ENCODE data around the gene NOTCH2. TPM values are rescaled to one million over a fixed set of nuclear protein-coding genes. Genes with fewer than 3 reads are reported as not detected.
"Not testable (repeated sequence)": the region's sequence is repeated elsewhere in the genome, so short reads cannot be mapped to it uniquely, and the experiment has no call there.

The NOTCH2 gene
- total RNA-seq, 2 experiments from 2014 or later = 78.0 to 89.2 TPM

GRCh38 chr1:119977113-119977736, 92.2 kb downstream of the NOTCH2 start:
- peaks cover 18% of the 10 kb centered on the region for H3K4me1 Mint-ChIP-seq
- H3K4me3 Mint-ChIP-seq; ATAC-seq (ENCODE audit: low read depth); POLR2A ChIA-PET; H3K27me3 Mint-ChIP-seq; H3K9me3 Mint-ChIP-seq; DNase-seq: not testable (repeated sequence)
- H3K36me3 Mint-ChIP-seq = peaks cover 30% of the 10 kb centered on the region
- H3K27ac Mint-ChIP-seq = peak overlapping the region; percentile 33

- Mint-ChIP-seq H3K4me1 (peaks cover 16% of the 10 kb centered on the region), H3K36me3 (peaks cover 37% of the 10 kb centered on the region)
- ATAC-seq (ENCODE audit: low read depth); H3K27ac Mint-ChIP-seq; H3K27me3 Mint-ChIP-seq; H3K4me3 Mint-ChIP-seq; DNase-seq; H3K9me3 Mint-ChIP-seq: not testable (repeated sequence)
- POLR2A ChIA-PET = interaction anchor here (0.7 kb wide), 1 partner anchor 165 kb away, joined by 5 read pairs; the partner anchor contains the start of gene REG4
Observed at GRCh38 chr1:119975582-119976254, 93.7 kb downstream of the NOTCH2 start.

GRCh38 chr1:119975006-119975405, 94.5 kb downstream of the NOTCH2 start:
- Mint-ChIP-seq H3K36me3 (peaks cover 41% of the 10 kb centered on the region), H3K4me1 (peaks cover 16% of the 10 kb centered on the region), H3K4me3 (no peak overlapping the region), H3K27ac (no peak overlapping the region), H3K27me3 (no peaks in the 10 kb centered on the region), H3K9me3 (no peaks in the 10 kb centered on the region)
- DNase-seq = no peak
- POLR2A ChIA-PET = no interaction called here
- no peak for ATAC-seq (ENCODE audit: low read depth)

- Mint-ChIP-seq H3K9me3 (no peaks in the 10 kb centered on the region), H3K4me1 (peaks cover 15% of the 10 kb centered on the region), H3K27me3 (no peaks in the 10 kb centered on the region), H3K36me3 (peaks cover 40% of the 10 kb centered on the region), H3K4me3 (no peak overlapping the region), H3K27ac (no peak overlapping the region)
- POLR2A ChIA-PET = no interaction called here
- no peak for DNase-seq
- no peak for ATAC-seq (ENCODE audit: low read depth)
Observed at GRCh38 chr1:119974013-119974412, 95.4 kb downstream of the NOTCH2 start.

GRCh38 chr1:119971710-119972570, 97.5 kb downstream of the NOTCH2 start:
- H3K27me3 Mint-ChIP-seq = no peaks in the 10 kb centered on the region
- peaks cover 16% of the 10 kb centered on the region for H3K4me1 Mint-ChIP-seq
- no peak overlapping the region for H3K27ac Mint-ChIP-seq
- no peaks in the 10 kb centered on the region for H3K9me3 Mint-ChIP-seq
- ATAC-seq (ENCODE audit: low read depth) (no peak), DNase-seq (no peak)
- H3K36me3 Mint-ChIP-seq = peaks cover 42% of the 10 kb centered on the region
- no peak overlapping the region for H3K4me3 Mint-ChIP-seq
- POLR2A ChIA-PET = no interaction called here

GRCh38 chr1:119968601-119969000, 100.9 kb downstream of the NOTCH2 start:
- no peak for DNase-seq
- POLR2A ChIA-PET = no interaction called here
- no peaks in the 10 kb centered on the region for H3K9me3 Mint-ChIP-seq
- peaks cover 46% of the 10 kb centered on the region for H3K36me3 Mint-ChIP-seq
- H3K4me1 Mint-ChIP-seq = peaks cover 10% of the 10 kb centered on the region
- no peak overlapping the region for H3K4me3 Mint-ChIP-seq
- ATAC-seq (ENCODE audit: low read depth) = no peak
- H3K27me3 Mint-ChIP-seq = no peaks in the 10 kb centered on the region
- H3K27ac Mint-ChIP-seq = no peak overlapping the region

GRCh38 chr1:119968068-119968492, 101.4 kb downstream of the NOTCH2 start:
- no peak overlapping the region for H3K4me3 Mint-ChIP-seq
- peak overlapping the region; percentile 57 for H3K27ac Mint-ChIP-seq
- H3K36me3 Mint-ChIP-seq = peaks cover 46% of the 10 kb centered on the region
- POLR2A ChIA-PET = no interaction called here
- no peaks in the 10 kb centered on the region for H3K27me3 Mint-ChIP-seq
- no peaks in the 10 kb centered on the region for H3K9me3 Mint-ChIP-seq
- peaks cover 10% of the 10 kb centered on the region for H3K4me1 Mint-ChIP-seq
- peak; percentile 96 for ATAC-seq (ENCODE audit: low read depth)
- peak; percentile 78 for DNase-seq

- H3K27me3 Mint-ChIP-seq = no peaks in the 10 kb centered on the region
- no peaks in the 10 kb centered on the region for H3K9me3 Mint-ChIP-seq
- no peak overlapping the region for H3K27ac Mint-ChIP-seq
- ATAC-seq (ENCODE audit: low read depth) (no peak), DNase-seq (no peak)
- H3K4me1 Mint-ChIP-seq = peaks cover 11% of the 10 kb centered on the region
- no peak overlapping the region for H3K4me3 Mint-ChIP-seq
- peaks cover 50% of the 10 kb centered on the region for H3K36me3 Mint-ChIP-seq
- POLR2A ChIA-PET = no interaction called here
Observed at GRCh38 chr1:119966681-119967080, 102.8 kb downstream of the NOTCH2 start.

- Mint-ChIP-seq H3K36me3 (peaks cover 44% of the 10 kb centered on the region), H3K4me3 (no peak overlapping the region), H3K27ac (no peak overlapping the region), H3K9me3 (no peaks in the 10 kb centered on the region), H3K4me1 (peaks cover 9% of the 10 kb centered on the region), H3K27me3 (no peaks in the 10 kb centered on the region)
- POLR2A ChIA-PET = no interaction called here
- no peak for DNase-seq
- ATAC-seq (ENCODE audit: low read depth) = no peak
Observed at GRCh38 chr1:119966020-119966419, 103.4 kb downstream of the NOTCH2 start.

- ATAC-seq (ENCODE audit: low read depth) (no peak), DNase-seq (no peak)
- H3K27ac Mint-ChIP-seq = no peak overlapping the region
- no peaks in the 10 kb centered on the region for H3K9me3 Mint-ChIP-seq
- POLR2A ChIA-PET = no interaction called here
- H3K4me3 Mint-ChIP-seq = no peak overlapping the region
- peaks cover 9% of the 10 kb centered on the region for H3K4me1 Mint-ChIP-seq
- peaks cover 41% of the 10 kb centered on the region for H3K36me3 Mint-ChIP-seq
- H3K27me3 Mint-ChIP-seq = no peaks in the 10 kb centered on the region
Observed at GRCh38 chr1:119964673-119965363, 104.6 kb downstream of the NOTCH2 start.

GRCh38 chr1:119962296-119962968, 107.0 kb downstream of the NOTCH2 start:
- Mint-ChIP-seq H3K27me3 (no peaks in the 10 kb centered on the region), H3K4me3 (no peak overlapping the region), H3K9me3 (no peaks in the 10 kb centered on the region), H3K36me3 (peaks cover 43% of the 10 kb centered on the region), H3K27ac (no peak overlapping the region), H3K4me1 (peaks cover 3% of the 10 kb centered on the region)
- DNase-seq = no peak
- ATAC-seq (ENCODE audit: low read depth) = no peak
- POLR2A ChIA-PET = no interaction called here

GRCh38 chr1:119960501-119960900, 109.0 kb downstream of the NOTCH2 start:
- Mint-ChIP-seq H3K4me3 (no peak overlapping the region), H3K27ac (no peak overlapping the region), H3K9me3 (no peaks in the 10 kb centered on the region), H3K36me3 (peaks cover 36% of the 10 kb centered on the region), H3K27me3 (no peaks in the 10 kb centered on the region), H3K4me1 (peaks cover 9% of the 10 kb centered on the region)
- DNase-seq (no peak), ATAC-seq (ENCODE audit: low read depth) (no peak)
- POLR2A ChIA-PET = no interaction called here

All from activated naive CD8-positive, alpha-beta T cell treated with anti-CD3 and anti-CD28 coated beads, Interleukin-2, amount 10 ng/mL, durations not matched to agents 7 days and 5 days (primary cell).